HG03521 (cell line): Measurements from ENCODE around the gene CRYZL1.
"Not testable (repeated sequence)": the region's sequence is repeated elsewhere in the genome, so short reads cannot be mapped to it uniquely, and the experiment has no call there.

ENCODE experiments used
- ATAC-seq: cut with Tn5 transposase; IDR thresholded peaks from one replicate; pipeline ENCODE4 v1.9.1; 2021; ENCODE audit warnings: mild to moderate bottlenecking, moderate library complexity; ENCODE audit not compliant: unreplicated experiment

The CRYZL1 gene

GRCh38 chr21:33641352-33642026 is at the start of gene CRYZL1:
CRYZL1 (minus strand) TSS chr21:33641741; CDS start chr21:33631551, 10,190 bp downstream.
- peak; percentile 80 for ATAC-seq

GRCh38 chr21:33690874-33691273 is 49.3 kb upstream of the CRYZL1 start:
- ATAC-seq, result no peak

- ATAC-seq, result no peak
Measured at GRCh38 chr21:33688353-33688752, 46.8 kb upstream of the CRYZL1 start.

DNA sequence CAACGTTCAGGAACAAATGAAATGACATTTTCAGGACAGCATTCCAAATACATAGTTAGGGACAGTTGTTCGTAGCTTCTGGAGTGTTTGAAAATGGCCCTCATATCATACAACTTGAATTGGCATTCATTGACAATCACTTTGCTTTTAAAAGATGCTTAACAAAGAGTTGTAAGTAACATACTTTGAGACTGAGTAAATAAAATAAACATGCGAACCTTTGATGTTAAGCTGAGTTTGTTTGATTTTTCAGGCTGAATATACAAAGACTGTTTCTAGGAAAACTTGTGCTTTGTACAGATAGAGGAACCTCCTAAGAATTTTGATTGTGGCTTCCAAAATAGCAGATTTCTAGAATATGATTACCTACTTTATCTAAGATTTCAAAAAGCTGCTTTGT is 46.1 kb upstream of the CRYZL1 start:
- no peak for ATAC-seq

GRCh38 chr21:33686386-33686785 is 44.8 kb upstream of the CRYZL1 start:
- ATAC-seq, result no peak

DNA sequence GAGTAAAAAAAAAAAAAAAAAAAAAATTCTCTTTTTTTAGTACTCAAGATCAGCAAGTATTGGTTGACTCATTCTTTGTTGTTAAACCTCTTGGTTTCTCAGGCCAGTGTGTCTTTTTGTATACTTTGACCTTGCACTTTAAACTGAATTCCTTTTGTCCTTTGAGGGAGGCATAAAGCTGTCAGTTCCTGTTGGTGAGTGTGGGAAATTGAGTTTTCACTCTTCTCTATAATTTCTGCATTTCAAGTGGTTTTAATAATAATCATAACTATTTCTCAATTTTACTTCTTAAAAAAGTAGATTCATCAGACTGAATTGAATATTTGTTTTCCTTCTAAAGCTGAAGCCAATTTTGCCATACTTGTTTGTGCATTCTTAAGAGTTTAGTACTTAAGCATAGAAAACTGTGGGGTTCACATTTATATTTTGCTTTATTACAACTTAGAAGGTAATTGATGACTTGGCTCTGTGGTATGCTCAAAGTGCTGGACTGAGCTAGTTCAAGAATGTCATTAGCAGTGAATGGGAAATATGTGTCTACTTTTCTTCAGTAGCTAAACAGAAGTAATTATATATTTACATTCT is 44.2 kb upstream of the CRYZL1 start:
- no peak for ATAC-seq

DNA sequence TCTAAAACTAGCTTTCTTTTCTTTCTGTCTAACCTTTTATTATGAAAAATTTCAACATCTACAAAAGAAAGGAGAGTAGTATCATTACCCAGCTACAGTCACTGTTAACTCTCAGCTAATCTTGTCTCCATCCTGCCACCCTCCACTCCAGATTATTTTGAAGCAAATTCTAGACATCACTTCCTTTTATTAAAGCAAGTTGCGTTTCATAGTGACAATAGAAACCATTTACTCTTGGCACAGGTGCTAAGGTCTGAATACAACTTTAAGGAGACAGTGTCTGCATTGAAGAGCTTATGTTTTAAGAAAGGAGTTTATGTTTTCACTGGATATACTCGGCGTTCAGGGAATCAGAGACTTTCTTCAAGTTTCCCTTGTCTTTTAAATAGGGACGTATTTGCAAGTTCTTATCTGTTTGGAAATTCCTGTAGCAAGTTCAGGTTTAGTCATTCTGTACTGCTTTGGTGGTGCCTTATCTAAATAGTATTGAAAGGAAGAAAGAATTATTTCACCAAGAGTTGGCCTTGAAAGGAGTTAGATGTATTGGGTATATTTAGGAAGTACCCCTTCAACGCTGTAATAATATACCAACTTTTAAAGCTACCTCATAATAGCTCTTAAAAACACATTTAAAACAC is 43.5 kb upstream of the CRYZL1 start:
- ATAC-seq, result no peak

DNA sequence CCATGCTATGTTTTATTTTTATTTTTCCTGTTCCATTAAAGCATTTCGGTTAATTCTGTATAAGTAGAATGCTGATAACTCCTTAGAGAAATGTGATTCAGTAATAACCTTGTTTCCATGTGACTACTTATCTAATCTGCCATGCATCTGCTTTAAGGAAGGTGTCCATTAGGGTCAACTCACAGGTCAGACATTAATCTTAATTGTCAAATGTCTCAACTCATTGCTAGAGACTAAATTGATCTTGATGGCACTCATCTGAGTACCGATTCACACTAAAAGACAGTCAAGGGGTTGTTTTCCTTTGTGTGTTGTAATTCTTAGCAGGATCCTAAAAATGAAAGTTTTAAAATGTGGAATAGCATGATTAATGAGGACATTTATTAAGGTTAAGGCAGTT is 42.5 kb upstream of the CRYZL1 start:
- no peak for ATAC-seq

- no peak for ATAC-seq
Measured at GRCh38 chr21:33682992-33683627, 41.6 kb upstream of the CRYZL1 start.

GRCh38 chr21:33680870-33681269 is 39.3 kb upstream of the CRYZL1 start:
- no peak for ATAC-seq

DNA sequence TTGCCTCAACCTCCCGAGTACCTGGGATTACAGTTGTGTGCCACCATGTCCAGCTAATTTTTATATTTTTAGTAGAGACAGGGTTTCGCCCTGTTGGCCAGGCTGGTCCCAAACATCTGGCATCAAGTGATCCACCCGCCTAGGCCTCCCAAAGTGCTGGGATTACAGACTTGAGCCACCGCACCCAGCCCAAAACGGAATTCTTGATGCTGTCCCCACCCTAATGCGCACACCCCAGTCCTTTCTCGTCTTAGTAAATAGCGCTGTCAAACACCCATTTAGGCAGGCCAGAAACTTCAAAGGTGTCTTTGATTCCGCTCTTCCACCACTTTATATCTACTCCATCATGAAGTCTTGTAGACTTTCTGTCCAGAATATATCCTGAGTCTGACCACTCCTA is 35.9 kb upstream of the CRYZL1 start:
- no peak for ATAC-seq

GRCh38 chr21:33676666-33677065 is 35.1 kb upstream of the CRYZL1 start:
- ATAC-seq, result not testable (repeated sequence)

DNA sequence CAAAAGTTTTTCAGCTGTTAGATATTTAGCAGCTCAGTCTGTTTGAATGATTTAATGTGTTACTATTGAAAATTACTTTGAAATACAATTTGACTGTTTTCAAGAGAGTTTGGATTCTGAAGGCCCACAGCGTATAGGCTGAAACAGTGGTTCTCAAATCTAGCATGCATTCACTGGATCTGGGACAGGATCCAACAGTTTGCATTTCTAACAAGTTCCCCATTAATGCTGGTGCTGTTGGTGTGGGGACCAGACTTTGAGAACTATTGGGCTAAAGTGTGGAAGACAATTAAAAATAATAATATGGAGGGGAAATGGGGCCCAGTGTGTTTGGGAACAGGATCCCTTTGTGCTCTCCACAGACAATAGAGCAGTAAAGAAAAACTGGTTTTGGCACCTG is 32.7 kb upstream of the CRYZL1 start:
- no peak for ATAC-seq

DNA sequence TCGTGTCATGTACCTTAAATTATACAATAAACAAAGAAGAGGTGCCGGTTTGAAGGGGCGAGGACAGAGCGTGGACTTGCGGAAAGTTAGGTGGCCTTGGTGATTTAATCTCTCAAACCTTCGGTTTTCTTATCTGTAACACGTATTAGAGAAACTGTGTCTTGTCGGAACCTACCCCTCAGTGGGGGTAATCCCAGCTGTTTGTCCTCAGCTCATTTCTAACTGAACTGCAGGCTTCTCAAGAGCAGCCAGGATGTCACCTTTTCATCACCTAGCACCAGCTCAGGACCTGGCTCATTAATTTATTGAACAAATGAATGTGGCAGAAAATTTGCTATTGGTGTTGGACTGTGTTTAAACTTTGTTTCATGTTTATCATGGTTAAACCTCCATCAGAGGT is 31.9 kb upstream of the CRYZL1 start:
- ATAC-seq, result no peak

DNA sequence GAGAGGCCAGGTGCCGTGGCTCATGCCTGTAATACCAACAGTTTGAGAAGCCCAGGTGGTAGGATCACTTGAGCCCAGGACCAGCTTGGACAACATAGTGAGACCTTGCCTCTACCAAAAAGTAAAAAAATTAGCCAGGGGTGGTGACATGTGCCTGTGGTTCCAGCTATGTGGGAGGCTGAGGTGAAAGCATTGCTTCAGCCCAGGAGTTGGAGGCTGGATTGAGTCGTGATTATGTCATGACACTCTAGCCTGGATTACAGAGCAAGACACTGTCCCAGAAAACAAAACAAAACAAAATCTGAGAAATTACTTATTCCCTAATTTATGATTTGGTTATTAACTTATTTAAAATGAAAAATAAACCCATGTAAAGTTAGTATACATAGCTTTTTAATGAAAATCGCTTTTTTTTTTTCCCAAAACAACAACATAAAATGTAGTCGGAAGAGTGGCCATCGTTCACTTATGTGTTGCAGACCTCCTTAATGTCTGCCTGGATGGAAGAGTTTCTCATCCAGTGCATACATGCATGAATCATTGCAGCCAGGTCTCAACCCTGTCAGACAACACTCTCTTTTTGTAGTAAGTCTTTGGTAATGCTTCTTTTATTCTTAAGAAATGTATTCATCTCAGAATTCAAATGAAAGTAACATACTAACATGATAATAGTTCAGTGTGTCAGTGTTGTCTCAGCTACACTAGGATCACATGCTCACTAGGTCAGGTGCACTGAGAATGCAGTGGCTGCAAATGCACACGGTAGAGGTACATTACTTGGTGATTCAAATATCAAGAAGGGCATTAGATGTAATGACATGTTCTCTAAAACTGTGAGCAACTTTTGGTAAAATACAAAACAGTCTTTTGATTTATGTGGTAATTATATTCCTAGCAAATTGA is 28.8 kb upstream of the CRYZL1 start:
- ATAC-seq, result no peak

- no peak for ATAC-seq
Measured at GRCh38 chr21:33668620-33669019, 27.1 kb upstream of the CRYZL1 start.

- ATAC-seq, result no peak
Measured at GRCh38 chr21:33668180-33668579, 26.6 kb upstream of the CRYZL1 start.

DNA sequence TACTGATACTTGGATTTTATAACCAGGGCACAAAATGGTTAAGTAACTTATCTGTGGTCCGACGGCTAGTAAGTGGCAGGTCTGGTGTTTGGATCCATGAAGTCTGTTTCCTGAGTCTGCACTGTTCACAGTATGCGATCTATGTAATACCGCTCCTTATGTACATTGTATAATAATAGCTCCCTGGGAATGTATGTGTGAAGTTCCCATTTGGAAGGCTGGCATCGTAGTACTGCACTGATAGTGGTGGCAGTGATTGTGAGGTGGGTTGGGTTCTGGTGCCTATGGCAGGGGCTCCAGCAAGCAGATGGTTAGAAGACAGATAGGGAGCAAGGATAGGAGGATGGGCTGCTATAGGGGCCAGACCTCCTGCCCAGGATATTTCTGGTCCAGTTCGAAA is 26.1 kb upstream of the CRYZL1 start:
- ATAC-seq, result no peak

DNA sequence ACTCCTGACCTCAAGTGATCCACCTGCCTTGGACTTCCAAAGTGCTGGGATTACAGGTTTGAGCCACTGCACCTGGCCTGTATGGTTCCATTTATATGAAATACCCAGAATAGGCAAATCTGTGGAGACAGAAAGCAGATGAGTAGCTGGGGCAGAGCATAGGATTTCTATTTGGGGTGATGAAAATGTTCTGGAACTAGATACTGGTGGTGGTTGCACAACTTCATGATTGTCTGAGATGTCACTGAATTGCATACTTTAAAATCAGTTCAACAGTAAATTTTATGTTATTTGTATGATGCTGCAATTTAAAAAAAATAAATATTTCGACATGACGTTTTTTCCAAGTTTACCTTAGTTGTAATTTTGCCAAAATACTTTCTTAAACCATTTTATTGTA is 24.6 kb upstream of the CRYZL1 start:
- no peak for ATAC-seq

GRCh38 chr21:33664135-33664534 is 22.6 kb upstream of the CRYZL1 start:
- no peak for ATAC-seq

DNA sequence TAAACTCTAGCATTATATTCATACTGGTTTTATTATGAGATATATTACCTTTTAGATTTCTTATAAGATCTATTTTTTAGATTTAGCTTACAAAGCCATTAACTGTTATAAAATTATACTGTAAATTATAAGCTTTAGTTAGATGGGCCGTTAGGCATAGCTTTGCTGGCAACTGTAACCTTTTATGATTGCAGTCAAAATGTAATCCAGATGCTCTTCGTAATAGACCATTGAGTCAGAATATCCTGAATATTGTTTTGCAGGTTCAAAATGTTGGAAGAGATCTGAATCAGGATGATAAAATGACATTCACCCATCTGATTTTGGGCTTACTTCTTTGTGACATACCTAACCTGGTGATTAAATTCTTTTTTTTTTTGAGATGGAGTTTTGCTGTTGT is 21.7 kb upstream of the CRYZL1 start:
- ATAC-seq, result no peak
